Cerebellar cortex (tissue), 1 donor: Measurements from ENCODE around the gene NR4A3.
A peak's percentile ranks its signal among the peaks of the same experiment; 100 is the strongest.
"Not testable (repeated sequence)": the region's sequence is repeated elsewhere in the genome, so short reads cannot be mapped to it uniquely, and the experiment has no call there.

Experiments used
- DNase-seq: peaks from one replicate; pipeline ENCODE4 v3.0.0-alpha.2; 2015; ENCODE audit warnings: low spot score

NR4A3 gene

DNA sequence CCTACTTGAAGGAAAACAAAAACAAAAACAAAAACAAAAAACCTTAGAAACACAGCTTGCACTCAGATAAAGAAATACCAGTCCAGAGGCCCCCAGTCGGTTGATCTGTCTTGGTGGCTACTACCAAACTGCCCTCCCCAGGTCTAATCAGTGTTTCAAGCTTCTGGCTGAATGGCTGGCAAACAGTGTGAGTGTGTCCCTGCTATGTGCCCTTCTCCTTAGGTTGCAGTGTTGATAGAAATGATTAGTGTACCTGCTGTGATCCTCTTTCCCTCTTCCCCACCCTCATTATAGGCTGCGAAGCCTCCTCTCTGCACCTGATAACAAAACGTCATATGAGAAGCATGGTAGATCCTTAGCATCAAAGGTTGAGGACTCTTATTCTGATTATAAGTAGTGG is 12.8 kb downstream of the NR4A3 start:
- no peak for DNase-seq

DNA sequence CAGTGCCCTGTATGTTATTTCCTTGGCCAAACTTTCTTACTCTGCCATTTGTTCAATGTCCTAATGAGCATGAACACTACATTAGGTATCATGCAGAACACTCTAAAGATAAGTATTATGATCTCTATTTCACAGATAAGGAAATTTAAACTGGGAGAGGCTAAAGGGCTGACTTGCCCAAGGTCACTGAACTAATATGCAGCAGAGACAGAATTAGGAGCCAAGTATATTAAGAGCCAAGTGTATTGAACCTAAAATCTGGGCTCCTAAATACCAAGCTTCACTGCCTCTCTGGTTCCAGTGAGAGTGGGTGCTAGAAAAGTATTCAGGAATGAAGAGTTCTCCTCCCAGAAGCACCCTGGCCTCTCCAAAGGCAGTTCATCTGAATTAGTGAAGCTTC is 13.5 kb downstream of the NR4A3 start:
- DNase-seq = no peak

DNA sequence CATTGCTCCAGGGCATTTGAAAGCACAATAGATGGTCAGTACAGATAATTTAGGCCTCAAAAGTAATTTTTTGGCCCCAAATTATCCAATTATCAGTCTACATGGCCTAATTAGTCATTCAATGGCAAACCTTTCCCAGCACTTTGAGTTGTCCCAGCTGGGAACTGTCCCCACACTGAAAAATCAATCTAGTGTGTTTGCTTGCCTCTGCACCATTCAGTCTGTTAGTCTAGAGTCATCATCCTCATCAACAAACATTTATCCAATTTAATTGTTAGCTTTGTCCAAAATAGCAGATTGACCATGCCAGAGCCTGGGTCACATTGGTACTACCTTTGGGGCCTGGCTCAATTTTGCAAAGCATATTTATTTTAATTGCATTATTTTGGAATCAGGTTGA is 13.9 kb downstream of the NR4A3 start:
- no peak for DNase-seq

DNA sequence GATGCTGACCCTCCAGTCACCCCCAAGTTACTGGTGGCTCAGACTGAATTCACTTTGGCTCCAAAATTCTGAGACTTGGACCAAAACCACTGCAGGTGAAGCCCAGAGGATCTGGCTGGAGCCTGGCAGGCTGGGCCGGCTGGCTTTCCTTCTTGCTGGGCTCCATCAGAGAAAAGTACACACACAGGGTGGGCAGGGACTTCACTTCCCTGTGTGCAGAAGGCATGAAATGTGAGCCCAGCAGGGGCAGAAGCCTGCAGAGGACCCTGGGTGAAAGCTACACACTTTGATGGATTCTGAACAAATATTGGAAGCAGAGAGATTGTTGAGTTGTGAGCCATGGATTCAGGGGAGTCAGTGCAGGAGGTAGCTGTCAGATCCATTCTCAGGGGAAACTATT is 18.4 kb downstream of the NR4A3 start:
- no peak for DNase-seq

DNA sequence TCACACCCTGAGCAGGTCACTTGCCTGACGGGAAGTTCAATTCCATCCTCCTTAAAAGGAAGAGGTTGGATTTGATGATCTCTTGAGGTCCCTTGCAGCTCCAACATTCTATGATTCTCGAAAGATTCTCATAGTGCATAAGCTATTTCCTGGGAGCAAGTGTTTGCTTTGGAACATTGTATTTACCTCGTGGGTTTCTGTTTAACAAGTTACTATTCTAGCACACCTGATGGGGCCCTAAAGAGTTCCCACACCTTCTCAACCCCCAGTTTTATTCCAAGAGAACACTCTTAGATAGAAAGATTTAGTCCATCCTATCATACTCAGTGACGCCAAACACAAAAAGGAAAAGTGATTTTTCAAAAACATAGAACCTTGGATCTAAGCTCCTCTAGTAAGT is 23.4 kb downstream of the NR4A3 start:
- no peak for DNase-seq

DNA sequence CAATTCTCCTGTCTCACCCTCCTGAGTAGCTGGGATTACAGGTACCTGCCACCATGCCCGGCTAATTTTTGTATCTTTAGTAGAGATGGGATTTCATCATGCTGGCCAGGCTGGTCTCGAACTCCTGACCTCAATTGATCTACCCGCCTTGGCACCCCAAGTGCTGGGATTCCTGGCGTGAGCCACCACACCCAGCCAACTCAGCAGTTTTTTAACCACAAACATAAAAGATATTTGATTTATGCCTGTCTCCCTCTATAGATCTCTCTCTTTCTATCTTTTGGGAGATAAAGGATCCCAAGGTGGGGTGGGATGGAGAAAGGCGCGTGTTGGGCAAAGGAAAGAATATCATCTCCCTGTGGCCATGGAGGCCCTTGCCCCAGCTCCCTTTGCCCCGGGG is 26.8 kb downstream of the NR4A3 start:
- no peak for DNase-seq

DNA sequence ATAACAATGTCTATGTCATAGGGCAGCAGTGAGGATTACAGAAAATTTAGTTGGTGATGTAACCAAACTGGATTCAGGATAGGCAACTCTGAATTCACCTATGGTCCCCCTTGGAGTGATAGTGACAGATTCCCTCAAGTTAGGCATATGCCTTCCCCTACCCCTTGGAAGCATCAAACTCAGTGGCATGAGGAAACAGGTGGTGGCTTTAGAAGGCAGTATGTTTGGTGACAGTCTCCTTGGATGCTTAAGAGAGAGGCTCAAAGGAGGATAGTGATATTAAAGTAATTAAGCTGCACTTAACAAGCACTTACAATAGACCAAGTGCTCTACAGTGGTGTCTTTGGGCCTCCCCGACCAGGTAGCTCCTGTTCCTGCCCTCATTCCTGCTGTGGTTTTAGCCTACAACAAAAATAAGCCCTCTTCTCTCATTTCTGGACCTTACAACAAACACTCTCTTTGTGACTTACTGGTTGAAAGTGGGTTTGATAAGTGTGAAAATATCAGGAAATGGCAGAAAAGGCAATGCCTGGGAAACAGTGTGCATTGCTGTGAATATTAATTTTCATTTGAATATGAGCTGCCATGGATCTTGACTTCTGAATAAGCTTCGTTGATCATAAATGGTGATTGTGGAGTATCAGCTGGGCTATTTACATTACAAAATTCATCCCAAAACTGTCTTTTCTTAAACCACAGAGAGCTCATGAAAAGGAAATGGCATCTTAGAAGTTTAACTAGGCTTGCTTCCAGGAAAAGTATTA is 29.2 kb downstream of the NR4A3 start:
- no peak for DNase-seq

DNA sequence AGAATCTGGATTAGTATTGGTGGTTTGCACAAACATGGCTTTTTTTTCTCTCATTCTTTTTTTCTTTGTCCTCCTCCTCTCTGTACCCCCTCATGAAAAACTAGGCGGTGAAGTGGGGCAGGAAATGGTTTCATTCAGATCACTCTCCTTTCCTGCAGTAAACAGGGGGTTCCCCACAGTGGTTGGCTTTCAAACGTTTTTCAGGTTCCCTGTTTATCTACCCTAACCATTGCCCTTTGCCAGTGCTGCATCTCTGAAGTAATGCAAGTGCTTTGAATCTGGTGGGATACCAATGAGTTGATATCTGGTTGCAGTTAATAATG is 29.8 kb downstream of the NR4A3 start:
- no peak for DNase-seq

DNA sequence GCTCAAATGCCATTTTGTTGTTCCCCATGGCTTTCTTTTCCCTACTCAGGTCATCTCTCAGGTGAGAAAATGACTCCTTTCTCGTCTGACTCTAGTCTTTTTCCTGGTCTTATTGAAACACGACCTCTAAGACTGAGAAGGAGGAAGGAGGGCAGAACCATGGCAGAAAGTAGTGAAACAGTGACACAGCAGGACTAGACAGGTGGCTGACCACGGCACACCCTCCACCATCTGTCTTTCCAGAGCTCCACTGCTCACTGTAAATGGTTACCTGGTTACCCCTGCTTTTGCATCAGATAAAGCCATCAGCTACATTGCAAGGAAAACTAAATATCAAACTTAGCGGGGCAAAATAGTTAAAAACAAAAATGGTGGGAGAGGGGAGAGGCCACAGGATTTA is 30.9 kb downstream of the NR4A3 start:
- peak; percentile 41 for DNase-seq

DNA sequence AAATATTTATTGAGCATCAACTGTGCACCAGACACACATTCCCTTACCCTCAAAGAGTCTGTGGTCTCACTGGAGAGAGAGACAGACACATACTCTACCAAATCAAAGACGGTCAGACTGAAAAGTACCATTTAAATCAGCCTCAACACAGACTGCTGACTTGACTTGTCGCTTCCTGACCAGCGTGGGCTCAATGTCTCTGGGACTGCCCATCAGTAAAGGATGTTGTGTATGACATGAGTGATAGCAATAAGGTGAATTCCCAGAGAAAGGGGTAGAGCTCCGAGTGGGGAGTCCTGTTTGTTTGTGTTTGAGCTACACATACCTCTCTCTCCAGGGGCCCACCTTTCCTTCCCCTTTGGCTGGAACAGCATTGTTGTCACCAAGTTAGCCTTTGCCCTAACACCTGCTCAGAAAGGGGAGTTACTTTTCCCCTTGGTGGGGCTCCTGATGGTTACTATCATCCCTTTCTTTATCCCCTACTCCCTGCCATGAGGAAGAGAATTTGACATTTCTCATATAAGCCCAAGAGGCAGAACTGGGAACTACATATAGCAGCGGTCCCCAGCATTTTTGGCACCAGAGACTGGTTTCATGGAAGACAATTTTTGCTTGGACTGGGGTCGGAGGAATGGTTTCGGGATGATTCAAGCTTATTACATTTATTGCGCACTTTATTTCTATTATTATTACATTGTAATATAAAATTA is 33.9 kb downstream of the NR4A3 start:
- DNase-seq = no peak

DNA sequence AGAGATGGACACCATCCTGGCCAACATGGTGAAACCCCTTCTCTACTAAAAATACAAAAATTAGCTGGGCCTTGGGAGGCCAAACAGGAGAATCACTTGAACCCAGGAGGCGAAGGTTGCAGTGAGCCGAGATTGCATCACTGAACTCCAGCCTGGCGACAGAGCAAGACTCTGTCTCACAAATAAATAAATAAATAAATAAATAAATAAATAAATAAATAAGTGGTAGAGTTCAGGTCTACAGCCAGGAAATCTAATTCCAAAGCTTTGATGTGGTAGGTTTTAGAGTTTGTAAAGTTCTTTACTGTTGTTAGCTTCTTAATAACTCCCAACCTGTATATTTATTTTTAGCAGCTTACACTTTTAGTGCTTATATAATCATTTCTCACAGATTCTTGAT is 35.9 kb downstream of the NR4A3 start:
- not testable (repeated sequence) for DNase-seq

DNA sequence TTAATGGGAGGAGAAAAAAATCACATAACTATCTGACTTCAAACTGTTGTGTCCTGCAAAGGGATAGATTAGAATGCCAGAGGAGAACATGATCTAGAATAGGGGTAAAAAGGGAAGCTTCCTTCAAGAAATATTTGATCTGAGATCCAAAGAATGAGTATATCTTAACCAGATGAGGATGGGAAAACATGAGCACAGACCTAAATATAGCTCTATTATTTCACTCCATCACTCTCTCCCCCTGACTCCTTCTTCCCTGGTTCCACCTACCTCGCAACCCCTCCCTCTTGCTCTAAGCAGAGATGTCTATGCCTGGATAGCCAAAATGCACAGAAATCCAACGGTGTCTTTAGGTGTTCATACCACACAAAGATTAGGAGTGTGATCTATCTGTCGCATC is 36.4 kb downstream of the NR4A3 start:
- DNase-seq = no peak

DNA sequence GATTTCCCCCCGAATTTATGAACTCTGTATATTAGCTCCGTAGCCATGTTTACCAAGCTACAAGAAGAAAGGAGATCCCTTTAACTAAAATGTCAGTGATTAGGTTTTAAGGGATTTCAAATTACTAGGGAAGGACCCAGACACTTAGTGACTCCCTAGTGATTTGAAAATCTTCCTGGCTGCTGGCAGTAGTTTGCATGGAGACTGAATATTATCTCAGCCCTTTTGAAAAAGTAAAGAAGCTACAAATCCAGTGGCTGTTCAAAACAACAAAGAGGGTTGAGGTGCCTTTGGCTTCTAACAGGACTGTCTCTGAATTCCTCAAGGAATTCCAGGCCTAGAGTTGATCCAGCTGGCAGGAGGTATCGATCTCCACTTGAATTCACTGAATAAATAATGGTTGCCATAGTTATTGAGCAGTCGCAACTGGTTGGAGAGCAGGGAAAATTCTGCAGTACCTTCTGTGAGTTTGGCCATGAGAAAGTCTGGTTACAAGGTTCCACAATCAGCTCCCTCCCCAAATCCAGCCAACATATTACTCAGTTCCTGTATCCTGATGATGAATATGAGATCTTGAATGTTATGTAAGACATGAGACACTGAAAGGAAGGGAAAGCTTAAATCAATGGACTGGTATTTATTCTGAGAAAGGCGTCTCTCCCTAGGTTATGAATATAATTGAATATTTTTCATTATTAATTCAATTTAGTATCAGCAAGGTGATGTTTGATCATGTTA is 37.7 kb downstream of the NR4A3 start:
- DNase-seq = no peak

DNA sequence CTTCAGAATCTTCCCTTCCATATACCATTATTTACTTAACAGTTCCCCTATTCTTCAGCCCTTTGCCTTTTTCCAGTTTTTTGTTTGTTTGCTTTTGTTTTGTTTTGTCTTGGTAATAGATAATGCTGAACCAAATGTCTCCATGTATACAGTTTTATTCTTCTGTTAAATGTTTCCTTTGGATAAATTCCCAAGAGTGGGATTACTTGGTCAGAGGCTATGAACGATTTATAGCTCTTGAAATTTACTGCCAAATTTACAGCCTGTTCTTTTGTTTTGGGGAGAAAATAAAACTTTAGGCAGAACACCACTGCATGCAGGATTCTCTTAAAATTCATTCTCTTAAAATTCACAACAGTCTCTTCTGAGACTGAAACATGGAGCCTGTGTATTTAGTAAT is 38.6 kb downstream of the NR4A3 start:
- DNase-seq = no peak

DNA sequence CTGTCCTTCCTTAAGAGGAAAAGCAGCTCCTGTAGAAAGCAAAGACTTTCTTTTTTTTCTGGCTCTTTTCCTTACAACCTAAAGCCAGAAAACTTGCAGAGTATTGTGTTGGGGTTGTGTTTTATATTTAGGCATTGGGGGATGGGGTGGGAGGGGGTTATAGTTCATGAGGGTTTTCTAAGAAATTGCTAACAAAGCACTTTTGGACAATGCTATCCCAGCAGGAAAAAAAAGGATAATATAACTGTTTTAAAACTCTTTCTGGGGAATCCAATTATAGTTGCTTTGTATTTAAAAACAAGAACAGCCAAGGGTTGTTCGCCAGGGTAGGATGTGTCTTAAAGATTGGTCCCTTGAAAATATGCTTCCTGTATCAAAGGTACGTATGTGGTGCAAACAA is 42.3 kb downstream of the NR4A3 start:
- DNase-seq = no peak

DNA sequence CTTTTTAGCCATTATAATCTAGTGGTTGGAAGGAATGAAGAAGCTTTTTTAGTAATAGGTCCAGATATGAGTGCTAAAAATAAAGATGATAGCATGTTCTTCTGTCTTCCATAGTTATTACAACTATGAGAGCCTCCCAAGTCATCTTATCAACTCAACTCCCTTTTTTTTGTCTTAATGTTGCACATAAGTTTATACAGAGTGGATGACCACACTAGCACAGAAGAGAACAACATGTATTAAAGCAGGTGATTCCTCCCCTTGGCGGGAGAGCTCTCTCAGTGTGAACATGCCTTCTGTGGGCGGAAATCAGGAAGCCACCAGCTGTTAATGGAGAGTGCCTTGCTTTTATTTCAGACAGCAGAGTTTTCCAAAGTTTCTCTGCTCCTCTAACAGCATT is 44.7 kb downstream of the NR4A3 start:
- no peak for DNase-seq

DNA sequence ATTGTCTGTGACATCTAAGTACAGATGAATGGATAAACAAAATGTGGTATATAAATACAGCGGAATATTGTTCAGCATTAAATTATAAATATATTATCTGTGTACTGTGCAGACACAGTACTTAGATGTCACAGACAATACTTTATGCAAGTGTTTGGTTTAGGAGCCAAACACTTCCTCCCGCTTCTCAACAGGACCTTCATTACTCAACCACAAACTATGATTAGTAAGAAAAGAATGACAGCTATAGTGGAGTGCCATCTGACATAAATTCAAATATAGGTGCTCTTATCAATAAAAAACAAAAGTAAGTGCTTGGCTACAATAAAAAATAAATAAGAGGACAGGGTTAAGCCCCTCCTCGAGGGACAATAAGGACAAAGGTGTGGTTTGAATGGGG is 45.9 kb downstream of the NR4A3 start:
- DNase-seq = no peak

DNA sequence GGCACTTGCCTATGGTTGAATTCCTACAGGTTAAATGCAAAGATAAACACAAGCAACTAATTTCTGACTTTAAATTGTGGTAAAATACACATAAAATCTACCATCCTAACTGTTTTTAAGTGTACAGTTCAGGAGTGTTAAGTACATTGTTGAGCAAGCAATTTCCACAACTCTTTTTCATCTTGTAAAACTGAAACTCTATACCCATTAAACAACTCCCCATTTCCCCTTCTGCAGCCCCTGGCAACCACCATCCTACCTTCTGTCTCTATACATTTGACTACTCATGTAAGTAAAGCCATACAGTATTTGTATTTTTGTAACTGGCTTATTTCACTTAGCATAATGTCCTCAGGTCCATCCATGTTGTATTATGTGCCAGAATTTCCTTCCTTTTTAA is 46.3 kb downstream of the NR4A3 start:
- no peak for DNase-seq

DNA sequence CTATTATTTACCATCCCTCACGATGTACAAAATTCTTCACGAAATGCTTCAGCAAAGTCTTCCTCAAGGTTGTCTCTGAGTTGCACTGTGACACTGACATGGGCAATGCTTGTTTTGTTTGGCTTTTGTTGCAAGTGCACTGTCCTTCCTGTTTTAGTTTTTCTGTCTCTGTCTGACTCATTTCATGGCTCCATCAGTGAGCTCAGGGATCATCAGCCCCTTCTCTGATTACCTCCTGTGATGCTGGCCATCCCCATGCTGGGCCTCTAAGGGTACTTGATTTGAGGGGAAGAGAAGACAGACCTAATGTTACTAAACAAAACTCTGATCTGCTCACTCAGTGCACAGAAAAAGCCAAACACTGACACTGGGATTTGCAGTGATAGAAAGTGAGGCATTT is 47.2 kb downstream of the NR4A3 start:
- DNase-seq = no peak

DNA sequence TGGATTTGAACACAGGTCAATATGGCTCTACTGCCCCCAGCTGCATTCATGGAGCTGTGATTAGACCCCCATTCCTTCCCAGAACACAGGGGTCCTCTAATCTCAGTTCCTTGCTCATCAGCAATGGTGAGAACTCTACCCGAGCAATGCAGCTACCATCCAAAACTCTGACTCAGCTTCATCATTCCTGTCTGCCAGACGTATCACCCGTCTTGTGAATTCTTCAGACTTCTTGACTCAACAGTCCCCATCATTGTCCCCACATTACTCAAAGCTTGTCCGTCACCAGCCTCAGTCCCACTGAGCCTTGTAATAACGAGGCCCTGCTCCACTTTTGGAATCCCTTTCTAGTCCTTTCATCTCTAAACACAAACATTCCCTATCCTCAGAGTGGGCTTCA is 48.4 kb downstream of the NR4A3 start:
- no peak for DNase-seq

DNA sequence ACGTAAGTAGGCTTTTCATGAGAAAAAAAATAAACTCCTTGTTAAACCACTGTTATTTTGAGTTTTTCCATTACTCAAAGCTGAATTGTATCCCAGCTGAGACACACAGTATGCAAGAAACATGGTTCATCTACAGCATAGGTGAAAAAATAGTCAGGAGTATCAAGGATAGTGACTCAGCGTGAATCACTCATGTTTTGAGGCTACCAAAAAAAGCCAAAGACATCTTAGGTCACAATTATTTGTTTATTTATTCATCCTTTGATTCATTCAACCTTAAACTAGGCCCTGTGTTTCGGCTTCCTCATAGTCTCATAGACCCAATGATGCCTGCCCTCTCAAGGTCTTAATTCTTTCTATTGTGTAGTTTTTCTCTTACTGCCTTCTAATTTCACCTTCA is 51.8 kb downstream of the NR4A3 start:
- no peak for DNase-seq

DNA sequence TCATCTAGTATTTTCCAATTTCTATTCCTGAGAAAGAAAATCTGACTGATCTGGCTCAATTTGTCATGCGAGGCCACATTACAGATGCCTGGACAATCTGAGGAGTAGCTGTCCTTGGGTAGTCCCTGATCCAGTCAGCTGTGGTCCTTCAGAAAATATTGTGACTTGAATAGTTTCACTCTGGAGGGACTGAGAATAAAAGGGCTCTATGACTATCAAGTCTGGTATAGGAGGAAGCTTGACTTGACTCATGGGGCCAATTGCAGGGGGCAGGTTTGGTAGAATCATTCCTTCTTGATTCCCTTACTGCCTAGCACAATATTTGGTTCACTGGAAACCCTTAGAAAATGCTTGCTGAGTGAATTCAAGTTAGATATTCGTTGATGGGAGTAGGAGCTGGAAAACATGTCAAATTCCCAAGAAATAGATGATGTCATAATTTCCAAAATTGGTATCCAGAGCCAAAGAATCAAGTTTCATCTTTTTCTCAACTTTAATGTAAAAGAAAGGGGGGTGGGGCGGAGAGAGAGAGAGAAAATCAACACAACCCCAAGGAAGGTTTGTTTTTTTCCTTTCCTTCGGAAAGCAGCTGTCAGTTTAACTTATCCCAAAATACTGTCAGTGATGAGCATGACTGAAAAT is 52.4 kb downstream of the NR4A3 start:
- no peak for DNase-seq

DNA sequence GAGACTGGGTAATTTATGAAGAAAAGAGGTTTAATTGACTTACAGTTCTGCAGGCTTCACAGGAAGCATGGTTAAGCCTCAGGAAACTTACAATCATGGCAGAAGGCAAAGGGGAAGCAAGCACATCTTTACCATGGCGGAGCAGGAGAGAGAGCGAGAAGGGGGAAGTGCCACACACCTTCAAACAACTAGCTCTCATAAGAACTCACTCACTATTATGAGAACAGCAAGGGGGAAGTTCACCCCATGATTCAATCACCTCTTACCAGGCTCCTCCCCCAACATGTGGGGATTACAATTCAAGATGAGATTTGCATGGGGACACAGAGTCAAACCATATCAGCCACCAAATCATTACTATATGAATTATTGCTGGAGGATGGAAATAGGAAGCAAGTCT is 54.5 kb downstream of the NR4A3 start:
- no peak for DNase-seq
